SK-N-MC (cell line): ENCODE results near the gene FIBCD1.

Source experiments
- EZH2 ChIP-seq: fragments of 200-600 bp; sonication (generic); IDR thresholded peaks from one replicate; pipeline ENCODE4 v1.6.1; 2017; ENCODE audit warnings: antibody characterized with exemption
- FOXP2 ChIP-seq: optimal IDR thresholded peaks from 2 replicates; pipeline ENCODE3; 2011; ENCODE audit warnings: mild to moderate bottlenecking, moderate library complexity; ENCODE audit not compliant: insufficient read depth; ENCODE audit errors: extremely low read length, control extremely low read depth
- POLR2AphosphoS5 ChIP-seq: IDR thresholded peaks from 2 replicates; pipeline ENCODE4 v1.6.1; 2012; ENCODE audit warnings: mild to moderate bottlenecking, low read depth, low read length, borderline replicate concordance

GRCh38 chr9:130883479-130883878, 55.6 kb downstream of the FIBCD1 start:
- no peak for TF ChIP-seq POLR2AphosphoS5
- TF ChIP-seq EZH2 = no peak
- TF ChIP-seq FOXP2 = no peak
